H7 (cell line): Measurements from ENCODE around the gene CTBP1. TPM values are rescaled to one million over a fixed set of nuclear protein-coding genes. Genes with fewer than 3 reads are reported as not detected.
"Not testable (repeated sequence)": the region's sequence is repeated elsewhere in the genome, so short reads cannot be mapped to it uniquely, and the experiment has no call there.

ENCODE experiments used
- DNase-seq: peaks from one replicate; pipeline ENCODE4 v3.0.0; 2012
- H3K27me3 ChIP-seq: 2 replicates; pipeline ENCODE4 v1.6.0; 2011; ENCODE audit warnings: mild to moderate bottlenecking, low read length; ENCODE audit not compliant: control insufficient read depth, insufficient read depth
- H3K36me3 ChIP-seq: replicated peaks from 2 replicates; pipeline ENCODE4 v1.5.1; 2011; ENCODE audit warnings: low read length; ENCODE audit not compliant: control insufficient read depth, insufficient read depth
- H3K4me3 ChIP-seq: 2 replicates; pipeline ENCODE4 v1.5.1; 2011; ENCODE audit warnings: low read depth, mild to moderate bottlenecking, control low read depth, low read length, moderate library complexity; ENCODE audit not compliant: insufficient read depth
- total RNA-seq: library from RNA; depleted of rRNA; stranded (reverse); fragments of >200 nt; shearing (Covaris generic); gene quantifications from 2 replicates; pipeline ENCODE4 v1.2.3, GENCODE V29; 2014

CTBP1 gene
- total RNA-seq, 1 experiment from 2014 or later = 360 TPM

- peaks cover 5% of the 10 kb centered on the region for H3K36me3 ChIP-seq
- no peaks in the 10 kb centered on the region for H3K27me3 ChIP-seq
- peak; percentile 61 for DNase-seq
- no peak overlapping the region for H3K4me3 ChIP-seq
These were observed 7.4 kb downstream of the CTBP1 start for GRCh38 chr4:1241466-1241935.

GRCh38 chr4:1240721-1241465 is 8.0 kb downstream of the CTBP1 start:
- peak; percentile 58 for DNase-seq
- Histone ChIP-seq H3K36me3 (peaks cover 7% of the 10 kb centered on the region), H3K4me3 (no peak overlapping the region), H3K27me3 (no peaks in the 10 kb centered on the region)

- peaks cover 11% of the 10 kb centered on the region for H3K36me3 ChIP-seq
- DNase-seq = no peak
- no peak overlapping the region for H3K4me3 ChIP-seq
- no peaks in the 10 kb centered on the region for H3K27me3 ChIP-seq
These were observed 9.0 kb downstream of the CTBP1 start for GRCh38 chr4:1239950-1240307.

- Histone ChIP-seq H3K27me3 (no peaks in the 10 kb centered on the region), H3K36me3 (peaks cover 14% of the 10 kb centered on the region), H3K4me3 (no peak overlapping the region)
- DNase-seq = peak; percentile 64
These were observed 9.6 kb downstream of the CTBP1 start for GRCh38 chr4:1239141-1239949.

GRCh38 chr4:1238676-1239000 is 10.3 kb downstream of the CTBP1 start:
- H3K4me3 ChIP-seq = no peak overlapping the region
- no peaks in the 10 kb centered on the region for H3K27me3 ChIP-seq
- DNase-seq = peak; percentile 57
- H3K36me3 ChIP-seq = peaks cover 14% of the 10 kb centered on the region

- Histone ChIP-seq H3K4me3 (no peak overlapping the region), H3K36me3 (peaks cover 14% of the 10 kb centered on the region), H3K27me3 (no peaks in the 10 kb centered on the region)
- DNase-seq = peak; percentile 52
These were observed 10.8 kb downstream of the CTBP1 start for GRCh38 chr4:1237981-1238675.

- DNase-seq = peak; percentile 9
- not testable (repeated sequence) for H3K27me3 ChIP-seq, H3K4me3 ChIP-seq
- peaks cover 14% of the 10 kb centered on the region for H3K36me3 ChIP-seq
These were observed 11.7 kb downstream of the CTBP1 start for GRCh38 chr4:1237261-1237660.

- peaks cover 15% of the 10 kb centered on the region for H3K36me3 ChIP-seq
- not testable (repeated sequence) for H3K4me3 ChIP-seq, H3K27me3 ChIP-seq
- DNase-seq = peak; percentile 23
These were observed 12.1 kb downstream of the CTBP1 start for GRCh38 chr4:1236836-1237235.

GRCh38 chr4:1236103-1236641 is 12.8 kb downstream of the CTBP1 start:
- H3K27me3 ChIP-seq = no peaks in the 10 kb centered on the region
- peak; percentile 45 for DNase-seq
- peaks cover 17% of the 10 kb centered on the region for H3K36me3 ChIP-seq
- H3K4me3 ChIP-seq = no peak overlapping the region

- Histone ChIP-seq H3K27me3 (no peaks in the 10 kb centered on the region), H3K36me3 (peaks cover 17% of the 10 kb centered on the region), H3K4me3 (no peak overlapping the region)
- DNase-seq = peak; percentile 56
These were observed 13.4 kb downstream of the CTBP1 start for GRCh38 chr4:1235381-1236102.

- Histone ChIP-seq H3K36me3 (peaks cover 16% of the 10 kb centered on the region), H3K27me3 (no peaks in the 10 kb centered on the region), H3K4me3 (no peak overlapping the region)
- DNase-seq = no peak
These were observed 14.1 kb downstream of the CTBP1 start for GRCh38 chr4:1234811-1235292.

GRCh38 chr4:1234309-1234695 is 14.6 kb downstream of the CTBP1 start:
- H3K27me3 ChIP-seq = no peaks in the 10 kb centered on the region
- H3K4me3 ChIP-seq = no peak overlapping the region
- DNase-seq = no peak
- H3K36me3 ChIP-seq = peaks cover 15% of the 10 kb centered on the region

- DNase-seq = no peak
- H3K4me3 ChIP-seq = no peak overlapping the region
These were observed 15.2 kb downstream of the CTBP1 start for GRCh38 chr4:1233641-1234308.

More at GRCh38 chr4:1233641-1234308, 15.2 kb downstream of the CTBP1 start:
- no peaks in the 10 kb centered on the region for H3K27me3 ChIP-seq
- peaks cover 15% of the 10 kb centered on the region for H3K36me3 ChIP-seq
